Measurements from ENCODE around the gene MED12L. TPM values are rescaled to one million over a fixed set of nuclear protein-coding genes. Genes with fewer than 3 reads are reported as not detected.

Gene MED12L
- total and polyA plus RNA-seq, 9 of the 15 experiments (the other 6 are each of a cell fraction or from before 2014, with no cell fraction given), result not detected

- intact Hi-C loops (cut with micrococcal nuclease) (no loop called here), in situ Hi-C loops (cut with MboI) (no loop called here)
- BruUV-seq (replicated peaks), result no TSS peak
- FAIRE-seq (no peak), DNase-seq (ENCODE audit: extremely low read depth in 1 of 4, low spot score in 3 of 4) (no peak), ATAC-seq (no peak)
- H2AFZ ChIP-seq (ENCODE audit: low read depth, low read length), result no peak overlapping the region
- H4K20me1 ChIP-seq (replicated peaks; ENCODE audit: control insufficient read depth, insufficient read depth, low read length), result no peaks in the 10 kb centered on the region
- no peak overlapping the region for H3K9ac ChIP-seq (ENCODE audit: insufficient read depth in 1 of 2, low read depth in 2 of 2, low read length in 2 of 2)
- 0% methylated on average over 4 of the region's 4 CpGs for WGBS (ENCODE audit: insufficient coverage, low coverage, missing lambda C conversion rate)
- no peaks in the 10 kb centered on the region for H3K9me3 ChIP-seq (replicated peaks; ENCODE audit: control insufficient read depth, insufficient read depth, low read depth, low read length)
- H3K27ac ChIP-seq (ENCODE audit: extremely low read depth, low read depth, low read length), result no peak overlapping the region
- no peaks in the 10 kb centered on the region for H3K36me3 ChIP-seq (ENCODE audit: control insufficient read depth, insufficient read depth, low read length)
- H3K4me1 ChIP-seq (replicated peaks in 1 of 2; ENCODE audit: control insufficient read depth in 2 of 2, insufficient read depth in 2 of 2, low read length in 2 of 2), result no peaks in the 10 kb centered on the region
- 0 out of 5 replicates have a peak, but pooled peaks cover 0 to 3% of the 10 kb centered on the region in 2 experiments for H3K27me3 ChIP-seq (ENCODE audit: control insufficient read depth in 2 of 2, insufficient read depth in 2 of 2, low read length in 2 of 2)
- H3K4me2 ChIP-seq (ENCODE audit: insufficient read depth, low read length), result no peak overlapping the region
- TF ChIP-seq PTTG1 (tag; IDR thresholded peaks at IDR 0.05; ENCODE audit: low read depth) (no peak), ZNF354B (CRISPR knock-in tag; IDR thresholded peaks at IDR 0.05) (no peak), POLR2H (tag; IDR thresholded peaks at IDR 0.05; ENCODE audit: low read depth) (no peak)
- no peak overlapping the region for H3K4me3 ChIP-seq
- H3K79me2 ChIP-seq (ENCODE audit: control insufficient read depth, insufficient read depth, low read length), result no peaks in the 10 kb centered on the region
- ChIA-PET CTCF (ENCODE audit: low intra/inter-chr PET ratio) (no interaction called here), POLR2A (no interaction called here)
- H3K9me1 ChIP-seq (ENCODE audit: control insufficient read depth, insufficient read depth, low read length), result no peaks in the 10 kb centered on the region
Observed at GRCh38 chr3:151372063-151372820, 286.8 kb downstream of the MED12L start.

- no peak for FAIRE-seq
- WGBS (ENCODE audit: insufficient coverage, low coverage, missing lambda C conversion rate), result 6% methylated on average over 8 of the region's 8 CpGs
- H4K20me1 ChIP-seq (replicated peaks; ENCODE audit: control insufficient read depth, insufficient read depth, low read length), result no peaks in the 10 kb centered on the region
- DNase-seq (ENCODE audit: extremely low read depth in 1 of 4, low spot score in 3 of 4), result no peak
- H2AFZ ChIP-seq (ENCODE audit: low read depth, low read length), result no peak overlapping the region
- H3K9me3 ChIP-seq (replicated peaks; ENCODE audit: control insufficient read depth, insufficient read depth, low read depth, low read length), result no peaks in the 10 kb centered on the region
- H3K9ac ChIP-seq (ENCODE audit: insufficient read depth in 1 of 2, low read depth in 2 of 2, low read length in 2 of 2), result no peak overlapping the region
- intact Hi-C loops (cut with micrococcal nuclease) (no loop called here), in situ Hi-C loops (cut with MboI) (no loop called here)
- no peak overlapping the region for H3K27ac ChIP-seq (ENCODE audit: extremely low read depth, low read depth, low read length)
- H3K9me1 ChIP-seq (ENCODE audit: control insufficient read depth, insufficient read depth, low read length), result no peaks in the 10 kb centered on the region
- ChIA-PET CTCF (ENCODE audit: low intra/inter-chr PET ratio) (no interaction called here), POLR2A (interaction anchor here (1.3 kb wide), 1 partner anchor 10 kb away, joined by 5 read pairs; no protein-coding TSS in a partner anchor)
- ATAC-seq, result no peak
- H3K4me2 ChIP-seq (ENCODE audit: insufficient read depth, low read length), result no peak overlapping the region
- no TSS peak for BruUV-seq (replicated peaks)
- no peak overlapping the region for H3K4me3 ChIP-seq
- no peaks in the 10 kb centered on the region for H3K36me3 ChIP-seq (ENCODE audit: control insufficient read depth, insufficient read depth, low read length)
- no peaks in the 10 kb centered on the region for H3K79me2 ChIP-seq (ENCODE audit: control insufficient read depth, insufficient read depth, low read length)
- peaks cover 3 to 9% of the 10 kb centered on the region in 2 experiments; a peak in 4 of 5 replicates for H3K27me3 ChIP-seq (ENCODE audit: control insufficient read depth in 2 of 2, insufficient read depth in 2 of 2, low read length in 2 of 2)
- H3K4me1 ChIP-seq (replicated peaks in 1 of 2; ENCODE audit: control insufficient read depth in 2 of 2, insufficient read depth in 2 of 2, low read length in 2 of 2), result no peaks in the 10 kb centered on the region
- TF ChIP-seq ZNF586 (CRISPR knock-in tag; conservative IDR thresholded peaks at IDR 0.05) (no peak), ZBTB2 (IDR thresholded peaks at IDR 0.05) (no peak), ZFX (CRISPR knock-in tag; IDR thresholded peaks at IDR 0.05) (no peak), POLR3G (IDR thresholded peaks at IDR 0.05; ENCODE audit: extremely low read depth, insufficient read length, insufficient replicate concordance) (no peak), ZNF384 (IDR thresholded peaks at IDR 0.05; ENCODE audit: low read depth, low read length) (no peak), ETV5 (CRISPR knock-in tag; IDR thresholded peaks at IDR 0.05; ENCODE audit: low read depth) (no peak), IRF1 (CRISPR knock-in tag; IDR thresholded peaks at IDR 0.05; ENCODE audit: borderline replicate concordance) (no peak), THRAP3 (IDR thresholded peaks at IDR 0.05; ENCODE audit: borderline replicate concordance) (no peak), CREM (IDR thresholded peaks at IDR 0.05; ENCODE audit: low read depth) (no peak)
Observed at GRCh38 chr3:151377768-151378385, 292.4 kb downstream of the MED12L start.

Measured in K562 (cell line).